WTC11 (cell line): ENCODE results near the gene EXOSC6. TPM values are rescaled to one million over a fixed set of nuclear protein-coding genes. Genes with fewer than 3 reads are reported as not detected.

Source experiments
- ATAC-seq: fragments of 200-7000 bp; cut with Tn5 transposase; 2 replicates; pipeline ENCODE4 v1.10.0; 2021; ENCODE audit warnings: mild to moderate bottlenecking, moderate library complexity
- CTCF ChIA-PET: fragments of 300-600 bp; sonication (Branson Sonifier 250); formaldehyde crosslinking; loops from one replicate; lab custom pipeline; 2021; ENCODE audit warnings: antibody characterized with exemption; lab: Charles Lee
- POLR2A ChIA-PET: fragments of 350-600 bp; sonication (Branson Sonifier 250); formaldehyde crosslinking; loops from one replicate; lab custom pipeline; 2021; ENCODE audit warnings: antibody characterized with exemption; lab: Charles Lee
- DNase-seq: peaks from one replicate; pipeline ENCODE4 v3.0.0; 2021; ENCODE audit warnings: low spot score
- H3K27ac Mint-ChIP-seq: 2 replicates; pipeline ENCODE4 v1.8.0; 2021; ENCODE audit warnings: mixed read lengths
- H3K27me3 Mint-ChIP-seq: 2 replicates; pipeline ENCODE4 v1.8.0; 2021; ENCODE audit warnings: low read depth, mild to moderate bottlenecking, moderate library complexity, mixed read lengths
- H3K36me3 Mint-ChIP-seq: 2 replicates; pipeline ENCODE4 v1.8.0; 2021; ENCODE audit warnings: mixed read lengths
- H3K4me1 Mint-ChIP-seq: 2 replicates; pipeline ENCODE4 v1.8.0; 2022; ENCODE audit warnings: mixed read lengths
- H3K4me3 Mint-ChIP-seq: 2 replicates; pipeline ENCODE4 v1.8.0; 2021; ENCODE audit warnings: mild to moderate bottlenecking, moderate library complexity, mixed read lengths
- H3K9me3 Mint-ChIP-seq: 2 replicates; pipeline ENCODE4 v1.8.0; 2021; ENCODE audit warnings: mixed read lengths
- CTCF ChIP-seq: fragments of 200-600 bp; IDR thresholded peaks from 2 replicates; pipeline ENCODE4 v1.8.0; 2022; ENCODE audit warnings: antibody characterized with exemption
- E2F1 ChIP-seq: sonication (generic); formaldehyde crosslinking; IDR thresholded peaks from 2 replicates; pipeline ENCODE4 v1.8.0; 2022; ENCODE audit warnings: mild to moderate bottlenecking, missing genetic modification reagents
- ELF4 ChIP-seq: sonication (generic); formaldehyde crosslinking; IDR thresholded peaks from 2 replicates; pipeline ENCODE4 v1.8.1; 2022; ENCODE audit warnings: low read depth, mild to moderate bottlenecking, moderate library complexity, missing genetic modification reagents
- EMX1 ChIP-seq: fragments of 250-450 bp; sonication (Bioruptor Pico); IDR thresholded peaks from 2 replicates; pipeline ENCODE4 v1.8.0; 2021; ENCODE audit warnings: mild to moderate bottlenecking
- ERG ChIP-seq: fragments of 250-450 bp; sonication (Bioruptor Pico); IDR thresholded peaks from 2 replicates; pipeline ENCODE4 v1.8.0; 2021; ENCODE audit warnings: mild to moderate bottlenecking
- GRHL2 ChIP-seq: fragments of 250-450 bp; sonication (Bioruptor Pico); IDR thresholded peaks from 2 replicates; pipeline ENCODE4 v1.8.0; 2022; ENCODE audit warnings: mild to moderate bottlenecking, moderate library complexity; ENCODE audit not compliant: insufficient replicate concordance, severe bottlenecking
- GTF2I ChIP-seq: fragments of 250-450 bp; sonication (Bioruptor Pico); conservative IDR thresholded peaks from 2 replicates; pipeline ENCODE4 v1.4.0; 2021; ENCODE audit warnings: mild to moderate bottlenecking
- HMGXB4 ChIP-seq: sonication (generic); formaldehyde crosslinking; IDR thresholded peaks from 2 replicates; pipeline ENCODE4 v1.8.1; 2023; ENCODE audit warnings: mild to moderate bottlenecking, moderate library complexity, missing genetic modification reagents
- IRF1 ChIP-seq: sonication (generic); formaldehyde crosslinking; IDR thresholded peaks from 2 replicates; pipeline ENCODE4 v1.8.0; 2023; ENCODE audit warnings: missing genetic modification reagents
- MXD4 ChIP-seq: fragments of 250-450 bp; sonication (Bioruptor Pico); IDR thresholded peaks from 2 replicates; pipeline ENCODE4 v1.8.0; 2021; ENCODE audit warnings: mild to moderate bottlenecking, moderate library complexity, borderline replicate concordance
- NFATC4 ChIP-seq: fragments of 250-450 bp; sonication (Bioruptor Pico); IDR thresholded peaks from 2 replicates; pipeline ENCODE4 v1.9.0; 2021; ENCODE audit warnings: mild to moderate bottlenecking
- TEAD1 ChIP-seq: sonication (generic); formaldehyde crosslinking; IDR thresholded peaks from 2 replicates; pipeline ENCODE4 v1.8.0; 2022; ENCODE audit warnings: mild to moderate bottlenecking, missing genetic modification reagents
- ZBTB43 ChIP-seq: sonication (generic); formaldehyde crosslinking; IDR thresholded peaks from 2 replicates; pipeline ENCODE4 v1.8.1; 2023; ENCODE audit warnings: mild to moderate bottlenecking, missing genetic modification reagents
- ZNF138 ChIP-seq: sonication (generic); formaldehyde crosslinking; conservative IDR thresholded peaks from 2 replicates; pipeline ENCODE4 v1.8.1; 2022; ENCODE audit warnings: mild to moderate bottlenecking, moderate library complexity, missing genetic modification reagents
- total RNA-seq: library from RNA; stranded (reverse); gene quantifications from 3 replicates; pipeline ENCODE4 v1.2.3, GENCODE V29; 2021

EXOSC6 gene
- total RNA-seq, 1 experiment from 2014 or later = 27.3 TPM

- DNase-seq (no peak), ATAC-seq (no peak)
- Mint-ChIP-seq H3K36me3 (peaks cover 66% of the 10 kb centered on the region), H3K9me3 (no peaks in the 10 kb centered on the region), H3K4me1 (peaks cover 3% of the 10 kb centered on the region), H3K27ac (no peak overlapping the region), H3K4me3 (no peak overlapping the region), H3K27me3 (no peaks in the 10 kb centered on the region; the same call in 1 of the 2 replicates)
- CTCF ChIA-PET = interaction anchor here (0.6 to 1.8 kb wide), 4 partner anchors 14 to 173 kb away, joined by 3 to 19 read pairs (median 3); no protein-coding TSS in a partner anchor
- POLR2A ChIA-PET = interaction anchor here (0.6 kb wide), 1 partner anchor 9 kb away, joined by 3 read pairs; no protein-coding TSS in a partner anchor
- TF ChIP-seq TEAD1 = no peak
- TF ChIP-seq IRF1 (CRISPR knock-in tag) = no peak
- no peak for TF ChIP-seq ERG (CRISPR knock-in tag)
- TF ChIP-seq GRHL2 (CRISPR knock-in tag) = no peak
- no peak for TF ChIP-seq ELF4 (CRISPR knock-in tag)
- TF ChIP-seq ZBTB43 = no peak
- no peak for TF ChIP-seq MXD4 (CRISPR knock-in tag)
These were observed 3.2 kb upstream of the EXOSC6 start for GRCh38 chr16:70254965-70255286.

- Mint-ChIP-seq H3K9me3 (no peaks in the 10 kb centered on the region), H3K36me3 (peaks cover 66% of the 10 kb centered on the region), H3K27me3 (no peaks in the 10 kb centered on the region; the same call in 1 of the 2 replicates), H3K4me3 (no peak overlapping the region), H3K27ac (no peak overlapping the region; the same call in 1 of the 2 replicates), H3K4me1 (peaks cover 6% of the 10 kb centered on the region)
- DNase-seq (no peak), ATAC-seq (no peak)
- POLR2A ChIA-PET = interaction anchor here (0.6 to 1.0 kb wide), 4 partner anchors 9 to 421 kb away, joined by 3 to 4 read pairs (median 4); partner anchors contain the start of gene AARS1
- TF ChIP-seq HMGXB4 (CRISPR knock-in tag) (no peak), E2F1 (no peak), NFATC4 (0 out of 2 replicates have a peak, but pooled peaks have one; percentile 19), GTF2I (no peak)
- CTCF ChIA-PET = interaction anchor here (0.6 to 3.2 kb wide), 6 partner anchors 14 to 327 kb away, joined by 3 to 26 read pairs (median 4); partner anchors contain the start of gene AARS1
These were observed 2.6 kb upstream of the EXOSC6 start for GRCh38 chr16:70254180-70254964.

- H3K4me1 Mint-ChIP-seq = peaks cover 6% of the 10 kb centered on the region
- CTCF ChIA-PET = interaction anchor here (0.5 to 3.2 kb wide), 5 partner anchors 15 to 326 kb away, joined by 3 to 26 read pairs (median 4); partner anchors contain the start of gene AARS1
- H3K27me3 Mint-ChIP-seq = no peaks in the 10 kb centered on the region; the same call in 1 of the 2 replicates
- peak; percentile 49; the same call in 1 of the 2 replicates for TF ChIP-seq CTCF
- no peak for TF ChIP-seq ZNF138 (CRISPR knock-in tag)
- no peak for TF ChIP-seq EMX1 (CRISPR knock-in tag)
- ATAC-seq (peak; percentile 11; the same call in 1 of the 2 replicates), DNase-seq (peak; percentile 72)
- peak overlapping the region; percentile 90; the same call in 1 of the 2 replicates for H3K27ac Mint-ChIP-seq
- H3K36me3 Mint-ChIP-seq = peaks cover 58% of the 10 kb centered on the region
- no peaks in the 10 kb centered on the region for H3K9me3 Mint-ChIP-seq
- POLR2A ChIA-PET = interaction anchor here (0.7 to 1.0 kb wide), 3 partner anchors 34 to 420 kb away, joined by 3 to 4 read pairs (median 3); partner anchors contain the start of gene AARS1
- no peak overlapping the region for H3K4me3 Mint-ChIP-seq
These were observed 1.8 kb upstream of the EXOSC6 start for GRCh38 chr16:70253291-70254106.
